Naive thymus-derived CD4-positive, alpha-beta T cell (primary cell): Measurements from ENCODE around the gene GORASP2. TPM values are rescaled to one million over a fixed set of nuclear protein-coding genes. Genes with fewer than 3 reads are reported as not detected.

ENCODE experiments used
- ATAC-seq: fragments of 150-1000 bp; cut with Tn5 transposase; 2 replicates; pipeline ENCODE4 v1.10.0; 2021; ENCODE audit warnings: mild to moderate bottlenecking, moderate library complexity
- CTCF ChIA-PET: fragments of 350-600 bp; sonication (Branson Sonifier 250); formaldehyde crosslinking; loops from one replicate; lab custom pipeline; 2021; ENCODE audit warnings: antibody characterized with exemption; lab: Charles Lee
- POLR2A ChIA-PET: fragments of 350-600 bp; sonication (Branson Sonifier 250); formaldehyde crosslinking; loops from one replicate; lab custom pipeline; 2021; ENCODE audit warnings: antibody characterized with exemption, inconsistent platforms; lab: Charles Lee
- DNase-seq, 9 donors: peaks; one replicate each; pipeline versions ENCODE4 v3.0.0 to v3.0.0-alpha.2; 2020 to 2022; ENCODE audit warnings: mixed read lengths in 1 of 9
- H3K27ac ChIP-seq: one replicate; pipeline ENCODE4 v1.7.0; 2013; ENCODE audit warnings: mild to moderate bottlenecking, low read depth, low read length, moderate library complexity
- H3K27me3 ChIP-seq, 2 donors: one replicate each; pipeline ENCODE4 v1.7.0; 2013; ENCODE audit warnings: low read length in 2 of 2, mild to moderate bottlenecking in 2 of 2, moderate library complexity in 2 of 2; ENCODE audit not compliant: control insufficient read depth in 2 of 2, insufficient read depth in 2 of 2
- H3K36me3 ChIP-seq, 3 experiments: 1 replicate in 2 of 3; 2 replicates in 1 of 3; pipeline ENCODE4 v1.7.0; 2013; ENCODE audit warnings: low read length in 3 of 3, mild to moderate bottlenecking in 3 of 3, moderate library complexity in 1 of 3; ENCODE audit not compliant: insufficient read depth in 3 of 3, control insufficient read depth in 2 of 3
- H3K4me1 ChIP-seq, 2 donors: one replicate each; pipeline ENCODE4 v1.7.0; 2013; ENCODE audit warnings: low read length in 2 of 2, mild to moderate bottlenecking in 2 of 2, moderate library complexity in 1 of 2; ENCODE audit not compliant: control insufficient read depth in 2 of 2, insufficient read depth in 2 of 2
- H3K4me3 ChIP-seq: 2 replicates; pipeline ENCODE4 v1.7.0; 2013; ENCODE audit warnings: mild to moderate bottlenecking, low read length
- H3K9me3 ChIP-seq, 3 experiments: 1 replicate in 2 of 3; 2 replicates in 1 of 3; pipeline ENCODE4 v1.7.0; 2013; ENCODE audit warnings: low read length in 3 of 3; ENCODE audit not compliant: control insufficient read depth in 2 of 3
- H3K27ac Mint-ChIP-seq, 9 donors: one replicate each; pipeline ENCODE4 v1.8.0; 2020 to 2022; ENCODE audit warnings: mixed read lengths in 9 of 9, mild to moderate bottlenecking in 8 of 9, moderate library complexity in 5 of 9, inconsistent platforms in 2 of 9
- H3K27me3 Mint-ChIP-seq, 5 donors: one replicate each; pipeline ENCODE4 v1.8.0; 2021 to 2022; ENCODE audit warnings: mixed read lengths in 5 of 5, mild to moderate bottlenecking in 1 of 5
- H3K36me3 Mint-ChIP-seq, 5 donors: one replicate each; pipeline ENCODE4 v1.8.0; 2020 to 2022; ENCODE audit warnings: mixed read lengths in 5 of 5, mild to moderate bottlenecking in 3 of 5, inconsistent platforms in 1 of 5
- H3K4me1 Mint-ChIP-seq, 7 donors: one replicate each; pipeline ENCODE4 v1.8.0; 2020 to 2022; ENCODE audit warnings: mixed read lengths in 7 of 7, mild to moderate bottlenecking in 3 of 7, inconsistent platforms in 1 of 7
- H3K4me3 Mint-ChIP-seq, 10 donors: one replicate each; pipeline ENCODE4 v1.8.0; 2020 to 2022; ENCODE audit warnings: mild to moderate bottlenecking in 10 of 10, mixed read lengths in 10 of 10, moderate library complexity in 6 of 10, inconsistent platforms in 2 of 10
- H3K9me3 Mint-ChIP-seq, 11 donors: one replicate each; pipeline ENCODE4 v1.8.0; 2020 to 2022; ENCODE audit warnings: mixed read lengths in 11 of 11, mild to moderate bottlenecking in 4 of 11, inconsistent platforms in 1 of 11, moderate library complexity in 1 of 11
- intact Hi-C, 2 donors: fragments of 100-400 bp; cut with micrococcal nuclease; formaldehyde crosslinking; loops; one replicate each; pipeline ENCODE4 v1.15.1; 2023
- polyA plus RNA-seq, 2 donors: library from polyadenylated mRNA; unstranded; fragments of 300-500 nt; fragmentation: Illumina TruSeq; gene quantifications; one replicate each; pipeline ENCODE4 v1.2.3, GENCODE V29; 2021
- total RNA-seq, 6 experiments: library from RNA in 5 of 6; stranded (reverse) in 5 of 6; gene quantifications; 1 replicate in 5 of 6; 2 replicates in 1 of 6; pipeline ENCODE4 v1.2.3 and lab custom pipeline; 2021 to 2026

Gene GORASP2
- total and polyA plus RNA-seq, 7 experiments from 2014 or later = 65.2 to 104 (median 77.2) TPM

GRCh38 chr2:170887496-170887895 lies 41.6 kb upstream of the GORASP2 start:
- ChIA-PET POLR2A (no interaction called here), CTCF (no interaction called here)
- H3K4me1 Mint-ChIP-seq = peaks cover 0 to 1% (median 0%) of the 10 kb centered on the region in 7 donors
- no peaks in the 10 kb centered on the region for H3K9me3 ChIP-seq
- no peaks in the 10 kb centered on the region for H3K4me1 ChIP-seq
- ATAC-seq (no peak), DNase-seq (no peak)
- no peaks in the 10 kb centered on the region for H3K36me3 ChIP-seq
- no peak overlapping the region for H3K27ac ChIP-seq
- intact Hi-C loops = no loop called here
- peaks cover 0 to 35% (median 11%) of the 10 kb centered on the region in 5 donors for H3K27me3 Mint-ChIP-seq
- H3K4me3 ChIP-seq = no peak overlapping the region
- peaks cover 0 to 3% (median 0%) of the 10 kb centered on the region in 11 donors for H3K9me3 Mint-ChIP-seq
- no peak overlapping the region for H3K27ac Mint-ChIP-seq
- no peaks in the 10 kb centered on the region for H3K36me3 Mint-ChIP-seq
- H3K27me3 ChIP-seq = no peaks in the 10 kb centered on the region
- H3K4me3 Mint-ChIP-seq = no peak overlapping the region

- no peak for ATAC-seq
- Mint-ChIP-seq H3K9me3 (peaks cover 0 to 3% (median 0%) of the 10 kb centered on the region in 11 donors), H3K27ac (no peak overlapping the region), H3K4me1 (peaks cover 0 to 1% (median 0%) of the 10 kb centered on the region in 7 donors), H3K4me3 (no peak overlapping the region), H3K36me3 (no peaks in the 10 kb centered on the region), H3K27me3 (peaks cover 0 to 32% (median 11%) of the 10 kb centered on the region in 5 donors)
- Histone ChIP-seq H3K4me3 (no peak overlapping the region), H3K36me3 (no peaks in the 10 kb centered on the region), H3K27ac (no peak overlapping the region), H3K27me3 (no peaks in the 10 kb centered on the region), H3K4me1 (no peaks in the 10 kb centered on the region), H3K9me3 (no peaks in the 10 kb centered on the region)
- CTCF ChIA-PET = no interaction called here
- no peak for DNase-seq
- intact Hi-C loops = no loop called here
- POLR2A ChIA-PET = no interaction called here
These were observed 41.2 kb upstream of the GORASP2 start for GRCh38 chr2:170887896-170888295.

GRCh38 chr2:170891893-170892292 lies 37.2 kb upstream of the GORASP2 start:
- Histone ChIP-seq H3K4me3 (no peak overlapping the region), H3K36me3 (no peaks in the 10 kb centered on the region), H3K27me3 (no peaks in the 10 kb centered on the region), H3K9me3 (no peaks in the 10 kb centered on the region), H3K4me1 (no peaks in the 10 kb centered on the region), H3K27ac (no peak overlapping the region)
- H3K4me1 Mint-ChIP-seq = no peaks in the 10 kb centered on the region
- POLR2A ChIA-PET = no interaction called here
- DNase-seq = no peak
- CTCF ChIA-PET = interaction anchor here (2.3 kb wide), 1 partner anchor 20 kb away, joined by 7 read pairs; no protein-coding TSS in a partner anchor
- no peak overlapping the region for H3K4me3 Mint-ChIP-seq
- H3K36me3 Mint-ChIP-seq = no peaks in the 10 kb centered on the region
- no peak overlapping the region for H3K27ac Mint-ChIP-seq
- no peaks in the 10 kb centered on the region for H3K9me3 Mint-ChIP-seq
- intact Hi-C loops = no loop called here
- no peak for ATAC-seq
- peaks cover 2 to 33% (median 7%) of the 10 kb centered on the region in 5 donors for H3K27me3 Mint-ChIP-seq

GRCh38 chr2:170892391-170892951 lies 36.6 kb upstream of the GORASP2 start:
- intact Hi-C loops = no loop called here
- CTCF ChIA-PET = interaction anchor here (0.5 to 2.3 kb wide), 2 partner anchors 13 to 20 kb away, joined by 3 to 7 read pairs; no protein-coding TSS in a partner anchor
- Mint-ChIP-seq H3K9me3 (no peaks in the 10 kb centered on the region), H3K27me3 (peaks cover 5 to 33% (median 9%) of the 10 kb centered on the region in 5 donors), H3K4me3 (no peak overlapping the region), H3K27ac (no peak overlapping the region), H3K4me1 (no peaks in the 10 kb centered on the region), H3K36me3 (no peaks in the 10 kb centered on the region)
- POLR2A ChIA-PET = no interaction called here
- no peak overlapping the region for H3K27ac ChIP-seq
- no peaks in the 10 kb centered on the region for H3K36me3 ChIP-seq
- no peak overlapping the region for H3K4me3 ChIP-seq
- no peaks in the 10 kb centered on the region for H3K27me3 ChIP-seq
- no peaks in the 10 kb centered on the region for H3K9me3 ChIP-seq
- H3K4me1 ChIP-seq = no peaks in the 10 kb centered on the region
- no peak for ATAC-seq
- no peak for DNase-seq

- H3K27ac ChIP-seq = no peak overlapping the region
- intact Hi-C loops = no loop called here
- no peak overlapping the region for H3K4me3 ChIP-seq
- no peaks in the 10 kb centered on the region for H3K4me1 ChIP-seq
- Mint-ChIP-seq H3K9me3 (no peaks in the 10 kb centered on the region), H3K4me3 (no peak overlapping the region), H3K4me1 (no peaks in the 10 kb centered on the region), H3K27ac (no peak overlapping the region), H3K36me3 (peaks cover 0 to 3% (median 0%) of the 10 kb centered on the region in 5 donors), H3K27me3 (peaks cover 0 to 21% (median 14%) of the 10 kb centered on the region in 5 donors)
- ChIA-PET POLR2A (no interaction called here), CTCF (no interaction called here)
- ATAC-seq = no peak
- no peak for DNase-seq
- no peaks in the 10 kb centered on the region for H3K9me3 ChIP-seq
- no peaks in the 10 kb centered on the region for H3K27me3 ChIP-seq
- no peaks in the 10 kb centered on the region for H3K36me3 ChIP-seq
These were observed 33.9 kb upstream of the GORASP2 start for GRCh38 chr2:170895023-170895757.

- intact Hi-C loops = no loop called here
- ChIA-PET CTCF (no interaction called here), POLR2A (no interaction called here)
- no peaks in the 10 kb centered on the region for H3K36me3 ChIP-seq
- peaks cover 0 to 16% (median 15%) of the 10 kb centered on the region in 5 donors for H3K27me3 Mint-ChIP-seq
- H3K27me3 ChIP-seq = no peaks in the 10 kb centered on the region
- H3K36me3 Mint-ChIP-seq = peaks cover 0 to 3% (median 0%) of the 10 kb centered on the region in 5 donors
- no peak overlapping the region for H3K27ac ChIP-seq
- H3K4me1 Mint-ChIP-seq = no peaks in the 10 kb centered on the region
- no peak for DNase-seq
- no peak overlapping the region for H3K27ac Mint-ChIP-seq
- no peak overlapping the region for H3K4me3 ChIP-seq
- no peak overlapping the region for H3K4me3 Mint-ChIP-seq
- no peaks in the 10 kb centered on the region for H3K4me1 ChIP-seq
- no peak for ATAC-seq
- H3K9me3 ChIP-seq = no peaks in the 10 kb centered on the region
- H3K9me3 Mint-ChIP-seq = no peaks in the 10 kb centered on the region
These were observed 32.4 kb upstream of the GORASP2 start for GRCh38 chr2:170896622-170897021.
